ENCODE data around the gene EVPL. TPM values are rescaled to one million over a fixed set of nuclear protein-coding genes. Genes with fewer than 3 reads are reported as not detected.
"Not testable (repeated sequence)": the region's sequence is repeated elsewhere in the genome, so short reads cannot be mapped to it uniquely, and the experiment has no call there.

Gene EVPL
- total RNA-seq, 1 donor from 2014 or later = not detected

DNA sequence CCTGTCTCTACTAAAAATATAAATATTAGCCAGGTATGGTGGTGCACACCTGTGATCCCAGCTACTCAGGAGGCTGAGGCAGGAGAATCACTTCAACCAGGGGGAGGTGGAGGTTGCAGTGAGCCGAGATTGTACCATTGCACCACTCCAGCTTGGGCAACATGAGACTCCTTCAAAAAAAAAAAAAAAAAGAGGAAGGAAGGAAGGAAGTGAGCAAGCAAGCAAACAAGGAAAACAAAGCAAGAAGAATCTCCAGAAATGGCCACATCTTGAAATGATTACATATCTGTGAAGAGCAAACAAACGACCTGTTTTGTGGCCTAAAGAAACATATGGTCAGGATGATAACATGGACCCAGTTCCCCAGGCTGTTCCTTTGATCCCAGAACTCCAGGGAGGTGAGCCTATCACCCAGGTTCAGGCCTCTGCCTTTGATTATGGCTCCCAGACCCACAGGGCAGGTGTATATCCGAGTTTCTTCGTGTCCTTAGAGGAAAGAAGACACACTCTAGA lies 57.0 kb downstream of the EVPL start:
- TF ChIP-seq, protein P1, sequence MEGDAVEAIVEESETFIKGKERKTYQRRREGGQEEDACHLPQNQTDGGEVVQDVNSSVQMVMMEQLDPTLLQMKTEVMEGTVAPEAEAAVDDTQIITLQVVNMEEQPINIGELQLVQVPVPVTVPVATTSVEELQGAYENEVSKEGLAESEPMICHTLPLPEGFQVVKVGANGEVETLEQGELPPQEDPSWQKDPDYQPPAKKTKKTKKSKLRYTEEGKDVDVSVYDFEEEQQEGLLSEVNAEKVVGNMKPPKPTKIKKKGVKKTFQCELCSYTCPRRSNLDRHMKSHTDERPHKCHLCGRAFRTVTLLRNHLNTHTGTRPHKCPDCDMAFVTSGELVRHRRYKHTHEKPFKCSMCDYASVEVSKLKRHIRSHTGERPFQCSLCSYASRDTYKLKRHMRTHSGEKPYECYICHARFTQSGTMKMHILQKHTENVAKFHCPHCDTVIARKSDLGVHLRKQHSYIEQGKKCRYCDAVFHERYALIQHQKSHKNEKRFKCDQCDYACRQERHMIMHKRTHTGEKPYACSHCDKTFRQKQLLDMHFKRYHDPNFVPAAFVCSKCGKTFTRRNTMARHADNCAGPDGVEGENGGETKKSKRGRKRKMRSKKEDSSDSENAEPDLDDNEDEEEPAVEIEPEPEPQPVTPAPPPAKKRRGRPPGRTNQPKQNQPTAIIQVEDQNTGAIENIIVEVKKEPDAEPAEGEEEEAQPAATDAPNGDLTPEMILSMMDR (IDR thresholded peaks at IDR 0.05; ENCODE audit: borderline replicate concordance) = no peak
- no peaks in the 10 kb centered on the region for H3K9me3 ChIP-seq (replicated peaks)
- peaks cover 52% of the 10 kb centered on the region for H3K4me1 ChIP-seq
- peak overlapping the region; percentile 7 for H3K27ac ChIP-seq (replicated peaks)
- DNase-seq = no peak
- no peak overlapping the region for H3K4me3 ChIP-seq
- intact Hi-C loops (cut with micrococcal nuclease) = no loop called here
- no peaks in the 10 kb centered on the region for H3K27me3 ChIP-seq (ENCODE audit: low read depth)
- H3K36me3 ChIP-seq = peaks cover 66% of the 10 kb centered on the region

- intact Hi-C loops (cut with micrococcal nuclease); H3K4me3 ChIP-seq; H3K9me3 ChIP-seq (replicated peaks); H3K27me3 ChIP-seq (ENCODE audit: low read depth); H3K27ac ChIP-seq (replicated peaks); DNase-seq: not testable (repeated sequence)
- Histone ChIP-seq H3K4me1 (peaks cover 43% of the 10 kb centered on the region), H3K36me3 (peaks cover 61% of the 10 kb centered on the region)
These were observed 58.1 kb downstream of the EVPL start for GRCh38 chr17:75969044-75969443.

GRCh38 chr17:75965468-75965867 lies 61.6 kb downstream of the EVPL start:
- peaks cover 31% of the 10 kb centered on the region for H3K36me3 ChIP-seq
- H3K4me3 ChIP-seq = no peak overlapping the region
- no peaks in the 10 kb centered on the region for H3K27me3 ChIP-seq (ENCODE audit: low read depth)
- DNase-seq = no peak
- H3K27ac ChIP-seq (replicated peaks) = no peak overlapping the region
- H3K4me1 ChIP-seq = peaks cover 24% of the 10 kb centered on the region
- intact Hi-C loops (cut with micrococcal nuclease) = no loop called here
- TF ChIP-seq, protein P1 (IDR thresholded peaks at IDR 0.05; ENCODE audit: borderline replicate concordance) = no peak
- no peaks in the 10 kb centered on the region for H3K9me3 ChIP-seq (replicated peaks)

DNA sequence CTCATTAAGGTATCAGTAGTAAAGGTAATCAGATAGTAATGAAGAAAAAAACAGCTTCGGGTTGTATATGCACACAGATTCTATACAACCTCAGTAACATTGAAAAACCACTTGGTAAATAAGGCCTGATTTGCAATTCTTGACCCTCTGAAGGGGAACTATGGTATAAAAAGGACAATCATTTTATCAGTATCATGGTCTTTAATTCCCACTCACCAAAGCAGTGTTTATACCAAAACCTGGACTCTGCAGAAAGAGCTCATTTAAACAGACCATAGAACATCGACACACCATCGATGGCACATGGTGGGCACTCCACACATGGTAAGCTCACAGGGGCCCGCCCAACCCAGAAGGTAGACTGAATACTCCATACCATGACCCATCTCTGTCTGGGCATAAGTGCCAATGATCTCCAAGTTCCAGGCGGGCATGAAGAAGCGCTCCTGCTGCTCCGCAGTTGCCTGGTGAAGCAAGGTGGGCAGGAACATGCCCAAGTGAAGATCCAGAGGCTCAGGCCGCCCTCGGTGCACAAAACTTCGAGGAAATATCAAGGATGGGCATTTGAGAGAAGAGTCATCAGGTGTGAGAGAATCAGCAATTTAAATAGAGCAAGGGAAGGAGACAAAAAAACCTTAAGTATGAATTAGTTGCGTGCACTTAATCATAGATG lies 67.1 kb downstream of the EVPL start:
- TF ChIP-seq, protein P1 (IDR thresholded peaks at IDR 0.05; ENCODE audit: borderline replicate concordance) = no peak
- H3K27ac ChIP-seq (replicated peaks) = no peak overlapping the region
- peaks cover 23% of the 10 kb centered on the region for H3K36me3 ChIP-seq
- intact Hi-C loops (cut with micrococcal nuclease) = no loop called here
- peaks cover 30% of the 10 kb centered on the region for H3K4me1 ChIP-seq
- H3K9me3 ChIP-seq (replicated peaks) = no peaks in the 10 kb centered on the region
- no peaks in the 10 kb centered on the region for H3K27me3 ChIP-seq (ENCODE audit: low read depth)
- DNase-seq = no peak
- H3K4me3 ChIP-seq = no peak overlapping the region

GRCh38 chr17:75959051-75959838 lies 67.9 kb downstream of the EVPL start:
- intact Hi-C loops (cut with micrococcal nuclease) = no loop called here
- Histone ChIP-seq H3K4me3 (no peak overlapping the region), H3K9me3 (replicated peaks) (no peaks in the 10 kb centered on the region), H3K4me1 (peaks cover 30% of the 10 kb centered on the region), H3K36me3 (peaks cover 30% of the 10 kb centered on the region), H3K27me3 (ENCODE audit: low read depth) (no peaks in the 10 kb centered on the region), H3K27ac (replicated peaks) (no peak overlapping the region)
- DNase-seq = no peak
- TF ChIP-seq, protein P1 (IDR thresholded peaks at IDR 0.05; ENCODE audit: borderline replicate concordance) = no peak

Other genes with a start within 250 kb of the EVPL start
- 14.7 TPM for gene UNK, start 242.5 kb downstream of the EVPL start, total RNA-seq
- 13.3 TPM for gene UNC13D, start 182.9 kb downstream of the EVPL start, total RNA-seq
- gene WBP2, start 172.0 kb downstream of the EVPL start, total RNA-seq = 144 TPM
- 27.5 TPM for gene TRIM47, start 148.7 kb downstream of the EVPL start, total RNA-seq
- gene TRIM65, start 130.4 kb downstream of the EVPL start, total RNA-seq = 10.2 TPM
- 104 TPM for gene MRPL38, start 122.4 kb downstream of the EVPL start, total RNA-seq
- gene FBF1, start 86.3 kb downstream of the EVPL start, total RNA-seq = 2.8 TPM
- 76.4 TPM for gene ACOX1, start 48.1 kb downstream of the EVPL start, total RNA-seq
- gene TEN1, start 48.1 kb downstream of the EVPL start, total RNA-seq = 5.3 TPM
- gene CDK3, start 26.5 kb downstream of the EVPL start, total RNA-seq = 1.8 TPM
- gene SRP68, start 45.2 kb upstream of the EVPL start, total RNA-seq = 57.4 TPM
- gene GALR2, start 47.5 kb upstream of the EVPL start, total RNA-seq = not detected
- gene ZACN, start 51.9 kb upstream of the EVPL start, total RNA-seq = not detected
- gene EXOC7, start 76.5 kb upstream of the EVPL start, total RNA-seq = 81.1 TPM
- gene FOXJ1, start 113.9 kb upstream of the EVPL start, total RNA-seq = not detected
- gene RNF157, start 213.2 kb upstream of the EVPL start, total RNA-seq = 4.8 TPM
- gene UBALD2, start 238.0 kb upstream of the EVPL start, total RNA-seq = 26.0 TPM